Sigmoid colon (tissue), 4 donors: ENCODE measurements around the gene COPG2.

Source experiments
- EP300 ChIP-seq, 4 donors: sonication (generic); formaldehyde crosslinking; IDR thresholded peaks; one replicate each; pipeline ENCODE4 v1.6.1; 2017; ENCODE audit warnings: antibody characterized with exemption in 4 of 4
- POLR2A ChIP-seq, 2 donors: fragments of 450-650 bp; IDR thresholded peaks; one replicate each; pipeline ENCODE4 v1.6.1; 2016; ENCODE audit warnings: antibody characterized with exemption in 2 of 2, mild to moderate bottlenecking in 2 of 2, moderate library complexity in 2 of 2
- POLR2AphosphoS5 ChIP-seq, 4 donors: sonication (generic); formaldehyde crosslinking; IDR thresholded peaks; one replicate each; pipeline ENCODE4 v1.6.1; 2017; ENCODE audit warnings: antibody characterized with exemption in 4 of 4
- TF ChIP-seq, protein P1 (sequence below), 4 experiments: fragments of 450-650 bp in 3 of 4; fragments of 200-600 bp in 1 of 4; IDR thresholded peaks; one replicate each; pipeline ENCODE4 v1.5.1; 2016 to 2019; ENCODE audit warnings: antibody characterized with exemption in 4 of 4, mild to moderate bottlenecking in 3 of 4, moderate library complexity in 2 of 4

DNA sequence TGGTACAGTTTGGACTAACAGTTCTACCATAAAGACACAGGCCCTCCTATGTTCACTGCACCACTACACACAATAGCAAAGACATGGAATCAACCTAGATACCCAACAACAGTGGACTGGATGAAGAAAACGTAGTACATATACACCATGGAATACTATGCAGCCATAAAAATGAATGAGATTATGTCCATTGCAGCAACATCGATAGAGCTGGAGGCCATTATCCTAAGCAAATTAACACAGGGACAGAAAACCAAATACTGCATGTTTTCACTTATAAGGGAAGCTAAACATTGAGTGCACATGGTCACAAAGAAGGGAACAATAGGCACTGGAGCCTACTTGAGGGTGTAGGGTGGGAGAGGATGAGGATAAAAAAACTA lies 101.7 kb downstream of the COPG2 start:
- TF ChIP-seq, protein P1, sequence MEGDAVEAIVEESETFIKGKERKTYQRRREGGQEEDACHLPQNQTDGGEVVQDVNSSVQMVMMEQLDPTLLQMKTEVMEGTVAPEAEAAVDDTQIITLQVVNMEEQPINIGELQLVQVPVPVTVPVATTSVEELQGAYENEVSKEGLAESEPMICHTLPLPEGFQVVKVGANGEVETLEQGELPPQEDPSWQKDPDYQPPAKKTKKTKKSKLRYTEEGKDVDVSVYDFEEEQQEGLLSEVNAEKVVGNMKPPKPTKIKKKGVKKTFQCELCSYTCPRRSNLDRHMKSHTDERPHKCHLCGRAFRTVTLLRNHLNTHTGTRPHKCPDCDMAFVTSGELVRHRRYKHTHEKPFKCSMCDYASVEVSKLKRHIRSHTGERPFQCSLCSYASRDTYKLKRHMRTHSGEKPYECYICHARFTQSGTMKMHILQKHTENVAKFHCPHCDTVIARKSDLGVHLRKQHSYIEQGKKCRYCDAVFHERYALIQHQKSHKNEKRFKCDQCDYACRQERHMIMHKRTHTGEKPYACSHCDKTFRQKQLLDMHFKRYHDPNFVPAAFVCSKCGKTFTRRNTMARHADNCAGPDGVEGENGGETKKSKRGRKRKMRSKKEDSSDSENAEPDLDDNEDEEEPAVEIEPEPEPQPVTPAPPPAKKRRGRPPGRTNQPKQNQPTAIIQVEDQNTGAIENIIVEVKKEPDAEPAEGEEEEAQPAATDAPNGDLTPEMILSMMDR (IDR thresholded peaks at IDR 0.05): no peak
- TF ChIP-seq POLR2A (IDR thresholded peaks at IDR 0.05) (no peak), POLR2AphosphoS5 (IDR thresholded peaks at IDR 0.05) (no peak), EP300 (IDR thresholded peaks at IDR 0.05) (no peak)
